SIG-M5 (cell line): Measurements from ENCODE around the gene TMEM61.

ENCODE experiments used
- DNase-seq: peaks from one replicate; lab custom pipeline; 2025; lab: John Stamatoyannopoulos, UW

TMEM61 gene

DNA sequence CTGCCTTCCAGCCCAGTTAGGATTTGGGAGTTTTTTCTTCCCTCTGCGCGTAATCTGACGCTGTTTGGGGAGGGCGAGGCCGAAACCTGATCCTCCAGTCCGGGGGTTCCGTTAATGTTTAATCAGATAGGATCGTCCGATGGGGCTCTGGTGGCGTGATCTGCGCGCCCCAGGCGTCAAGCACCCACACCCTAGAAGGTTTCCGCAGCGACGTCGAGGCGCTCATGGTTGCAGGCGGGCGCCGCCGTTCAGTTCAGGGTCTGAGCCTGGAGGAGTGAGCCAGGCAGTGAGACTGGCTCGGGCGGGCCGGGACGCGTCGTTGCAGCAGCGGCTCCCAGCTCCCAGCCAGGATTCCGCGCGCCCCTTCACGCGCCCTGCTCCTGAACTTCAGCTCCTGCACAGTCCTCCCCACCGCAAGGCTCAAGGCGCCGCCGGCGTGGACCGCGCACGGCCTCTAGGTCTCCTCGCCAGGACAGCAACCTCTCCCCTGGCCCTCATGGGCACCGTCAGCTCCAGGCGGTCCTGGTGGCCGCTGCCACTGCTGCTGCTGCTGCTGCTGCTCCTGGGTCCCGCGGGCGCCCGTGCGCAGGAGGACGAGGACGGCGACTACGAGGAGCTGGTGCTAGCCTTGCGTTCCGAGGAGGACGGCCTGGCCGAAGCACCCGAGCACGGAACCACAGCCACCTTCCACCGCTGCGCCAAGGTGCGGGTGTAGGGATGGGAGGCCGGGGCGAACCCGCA, 59.1 kb downstream of the TMEM61 start, which contains the start of gene PCSK9:
TSS of gene PCSK9 (plus strand) at position 207 of the 741 bp plus-strand sequence. CDS start at position 497, 290 bp downstream.
- DNase-seq, result no peak

DNA sequence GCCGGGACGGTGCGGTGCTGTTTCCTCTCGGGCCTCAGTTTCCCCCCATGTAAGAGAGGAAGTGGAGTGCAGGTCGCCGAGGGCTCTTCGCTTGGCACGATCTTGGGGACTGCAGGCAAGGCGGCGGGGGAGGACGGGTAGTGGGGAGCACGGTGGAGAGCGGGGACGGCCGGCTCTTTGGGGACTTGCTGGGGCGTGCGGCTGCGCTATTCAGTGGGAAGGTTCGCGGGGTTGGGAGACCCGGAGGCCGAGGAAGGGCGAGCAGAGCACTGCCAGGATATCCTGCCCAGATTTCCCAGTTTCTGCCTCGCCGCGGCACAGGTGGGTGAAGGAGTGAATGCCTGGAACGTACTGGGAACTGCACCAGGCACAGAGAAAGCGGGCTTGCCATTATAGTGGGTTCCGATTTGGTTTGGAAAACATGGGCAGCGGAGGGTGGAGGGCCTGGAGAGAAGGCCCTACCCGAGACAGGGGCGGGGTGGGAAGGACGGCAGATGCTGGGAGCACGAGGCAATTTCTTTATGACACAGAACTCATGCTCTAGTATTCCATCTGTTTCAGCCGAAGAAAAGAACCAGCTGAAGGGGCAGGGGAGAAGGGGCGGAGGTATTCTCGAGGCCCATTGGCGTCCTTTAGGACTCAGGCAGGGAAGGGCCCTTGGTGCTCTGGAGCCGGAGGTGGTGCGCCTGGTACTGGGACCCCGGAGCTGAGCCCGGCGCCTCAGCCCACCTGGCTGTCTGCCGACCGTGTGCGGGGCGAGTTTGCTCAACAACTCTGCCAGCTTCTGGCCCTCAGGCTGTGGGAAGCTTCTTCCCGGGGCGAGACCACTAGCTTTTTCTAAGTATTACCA, 59.9 kb downstream of the TMEM61 start:
- no peak for DNase-seq

GRCh38 chr1:55040933-55041494, 60.6 kb downstream of the TMEM61 start:
- no peak for DNase-seq

DNA sequence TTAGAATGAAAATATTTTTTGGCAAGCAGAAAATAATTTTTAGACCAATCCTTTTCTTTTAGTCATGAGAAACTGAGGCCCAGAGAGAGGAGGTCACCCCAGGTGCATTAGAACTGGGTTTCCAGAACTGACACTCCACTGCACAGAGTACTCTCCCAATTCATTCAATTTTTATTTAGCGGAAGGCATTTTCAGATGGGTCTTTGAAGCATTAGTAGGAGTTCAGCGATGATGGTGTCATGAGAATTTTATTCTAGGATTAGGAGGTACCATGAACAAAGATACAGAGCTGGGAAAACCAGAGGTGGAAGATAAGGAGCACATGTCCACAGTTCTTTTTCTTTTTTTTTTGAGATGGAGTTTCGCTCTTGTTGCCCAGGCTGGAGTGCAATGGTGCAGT, 61.2 kb downstream of the TMEM61 start:
- no peak for DNase-seq
